ENCODE results near the gene LARGE1.

GRCh38 chr22:33785283-33785968 is 134.8 kb downstream of the LARGE1 start:
- TF ChIP-seq CTCF (IDR thresholded peaks at IDR 0.05) = no peak
- no peak for TF ChIP-seq POLR2A (IDR thresholded peaks at IDR 0.05)
